ENCODE data around the gene MOCOS. TPM values are rescaled to one million over a fixed set of nuclear protein-coding genes. Genes with fewer than 3 reads are reported as not detected.
"Not testable (repeated sequence)": the region's sequence is repeated elsewhere in the genome, so short reads cannot be mapped to it uniquely, and the experiment has no call there.

The MOCOS gene
- total and polyA plus RNA-seq, 3 experiments from 2014 or later, result 0.04 to 0.13 (median 0.07) TPM

DNA sequence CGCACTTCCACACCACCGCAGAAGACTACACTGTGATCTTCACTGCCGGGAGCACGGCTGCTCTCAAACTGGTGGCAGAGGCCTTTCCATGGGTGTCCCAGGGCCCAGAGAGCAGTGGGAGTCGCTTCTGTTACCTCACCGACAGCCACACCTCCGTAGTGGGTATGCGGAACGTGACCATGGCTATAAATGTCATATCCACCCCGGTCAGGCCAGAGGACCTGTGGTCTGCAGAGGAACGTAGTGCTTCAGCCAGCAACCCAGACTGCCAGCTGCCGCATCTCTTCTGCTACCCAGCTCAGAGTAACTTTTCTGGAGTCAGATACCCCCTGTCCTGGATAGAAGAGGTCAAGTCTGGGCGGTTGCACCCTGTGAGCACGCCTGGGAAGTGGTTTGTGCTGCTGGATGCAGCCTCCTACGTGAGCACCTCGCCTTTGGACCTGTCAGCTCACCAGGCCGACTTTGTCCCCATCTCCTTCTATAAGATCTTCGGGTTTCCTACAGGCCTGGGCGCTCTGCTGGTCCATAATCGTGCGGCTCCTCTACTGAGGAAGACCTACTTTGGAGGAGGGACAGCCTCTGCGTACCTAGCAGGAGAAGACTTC is 12.5 kb downstream of the MOCOS start:
- no peak overlapping the region for H3K4me3 ChIP-seq (ENCODE audit: low read length)
- H3K4me3 Mint-ChIP-seq, result no peak overlapping the region
- no peak for DNase-seq
- no peaks in the 10 kb centered on the region for H3K9me3 ChIP-seq (ENCODE audit: low read length)
- no peaks in the 10 kb centered on the region for H3K4me1 ChIP-seq (ENCODE audit: insufficient read depth, low read length)
- peaks cover 2 to 3% of the 10 kb centered on the region in 2 donors for H3K27me3 Mint-ChIP-seq
- ChIA-PET POLR2A (no interaction called here), CTCF (no interaction called here)
- H3K36me3 ChIP-seq (ENCODE audit: insufficient read depth, low read length), result no peaks in the 10 kb centered on the region
- H3K27ac Mint-ChIP-seq, result no peak overlapping the region
- H3K27ac ChIP-seq (ENCODE audit: low read depth, low read length), result no peak overlapping the region
- no peaks in the 10 kb centered on the region for H3K4me1 Mint-ChIP-seq
- no peaks in the 10 kb centered on the region for H3K9me3 Mint-ChIP-seq
- no peaks in the 10 kb centered on the region for H3K36me3 Mint-ChIP-seq
- no peaks in the 10 kb centered on the region for H3K27me3 ChIP-seq (ENCODE audit: insufficient read depth, low read length, poor library complexity, severe bottlenecking)

DNA sequence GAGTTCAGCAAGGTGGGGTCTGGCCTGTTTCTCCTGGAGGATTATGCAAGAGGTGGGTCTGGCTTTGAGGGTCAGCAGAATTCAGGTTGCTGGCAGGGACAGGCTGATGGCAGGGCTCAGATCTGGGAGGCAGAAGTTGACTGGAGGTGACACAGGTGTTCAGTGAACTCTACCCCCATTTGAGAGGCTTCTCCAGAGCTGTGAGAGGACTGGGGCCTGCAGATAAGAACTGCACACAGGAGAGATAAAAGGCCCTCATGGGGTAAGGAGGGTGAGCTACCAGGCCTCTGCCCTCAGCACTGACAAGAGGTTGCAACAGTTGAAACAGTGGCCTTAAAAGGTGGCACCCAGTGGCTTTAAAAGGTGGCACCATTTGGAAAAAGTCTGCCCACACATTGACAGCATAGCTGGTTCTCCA is 13.1 kb downstream of the MOCOS start:
- DNase-seq, result no peak
- Histone ChIP-seq H3K36me3 (ENCODE audit: insufficient read depth, low read length) (no peaks in the 10 kb centered on the region), H3K4me1 (ENCODE audit: insufficient read depth, low read length) (no peaks in the 10 kb centered on the region), H3K4me3 (ENCODE audit: low read length) (no peak overlapping the region), H3K9me3 (ENCODE audit: low read length) (no peaks in the 10 kb centered on the region), H3K27me3 (ENCODE audit: insufficient read depth, low read length, poor library complexity, severe bottlenecking) (no peaks in the 10 kb centered on the region), H3K27ac (ENCODE audit: low read depth, low read length) (no peak overlapping the region)
- ChIA-PET POLR2A (no interaction called here), CTCF (no interaction called here)
- peak overlapping the region in 1 of 8 donors; percentile 43 for H3K27ac Mint-ChIP-seq
- H3K4me1 Mint-ChIP-seq, result no peaks in the 10 kb centered on the region
- H3K36me3 Mint-ChIP-seq, result no peaks in the 10 kb centered on the region
- peaks cover 2 to 3% of the 10 kb centered on the region in 2 donors for H3K27me3 Mint-ChIP-seq
- no peaks in the 10 kb centered on the region for H3K9me3 Mint-ChIP-seq
- H3K4me3 Mint-ChIP-seq, result no peak overlapping the region

DNA sequence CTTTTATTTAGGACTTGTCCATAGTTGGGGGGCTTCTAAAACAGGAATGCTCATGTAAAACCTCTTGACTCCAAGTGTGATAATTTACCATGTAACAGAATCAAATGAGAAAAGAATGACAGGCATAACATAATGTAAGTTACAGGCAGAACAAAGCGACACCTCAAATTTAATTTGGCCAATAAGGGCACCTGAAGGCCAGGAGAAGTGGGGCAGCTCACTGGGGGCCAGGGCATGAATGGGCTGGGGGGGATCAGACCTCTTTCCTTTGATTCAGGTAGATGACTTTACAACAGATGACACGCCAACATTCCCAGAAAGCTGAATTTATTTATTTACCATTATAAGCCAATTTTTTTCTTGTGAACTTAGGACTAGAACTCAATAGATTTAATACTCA is 14.5 kb downstream of the MOCOS start:
- no peak overlapping the region for H3K4me3 ChIP-seq (ENCODE audit: low read length)
- Mint-ChIP-seq H3K9me3 (no peaks in the 10 kb centered on the region), H3K36me3 (no peaks in the 10 kb centered on the region), H3K4me1 (no peaks in the 10 kb centered on the region), H3K27me3 (peaks cover 0 to 3% of the 10 kb centered on the region in 2 donors), H3K27ac (no peak overlapping the region), H3K4me3 (no peak overlapping the region)
- no peak for DNase-seq
- POLR2A ChIA-PET, result no interaction called here
- H3K27ac ChIP-seq (ENCODE audit: low read depth, low read length), result no peak overlapping the region
- no peaks in the 10 kb centered on the region for H3K36me3 ChIP-seq (ENCODE audit: insufficient read depth, low read length)
- H3K27me3 ChIP-seq (ENCODE audit: insufficient read depth, low read length, poor library complexity, severe bottlenecking), result no peaks in the 10 kb centered on the region
- no peaks in the 10 kb centered on the region for H3K4me1 ChIP-seq (ENCODE audit: insufficient read depth, low read length)
- H3K9me3 ChIP-seq (ENCODE audit: low read length), result no peaks in the 10 kb centered on the region
- CTCF ChIA-PET, result no interaction called here

- H3K4me3 Mint-ChIP-seq, result no peak overlapping the region
- H3K4me3 ChIP-seq (ENCODE audit: low read length), result no peak overlapping the region
- peaks cover 0 to 3% of the 10 kb centered on the region in 2 donors for H3K27me3 Mint-ChIP-seq
- no peak overlapping the region for H3K27ac Mint-ChIP-seq
- POLR2A ChIA-PET, result no interaction called here
- H3K4me1 ChIP-seq (ENCODE audit: insufficient read depth, low read length), result no peaks in the 10 kb centered on the region
- no peaks in the 10 kb centered on the region for H3K36me3 Mint-ChIP-seq
- H3K27ac ChIP-seq (ENCODE audit: low read depth, low read length), result no peak overlapping the region
- H3K4me1 Mint-ChIP-seq, result no peaks in the 10 kb centered on the region
- H3K9me3 Mint-ChIP-seq, result no peaks in the 10 kb centered on the region
- DNase-seq, result no peak
- H3K27me3 ChIP-seq (ENCODE audit: insufficient read depth, low read length, poor library complexity, severe bottlenecking), result no peaks in the 10 kb centered on the region
- no peaks in the 10 kb centered on the region for H3K9me3 ChIP-seq (ENCODE audit: low read length)
- CTCF ChIA-PET, result no interaction called here
- H3K36me3 ChIP-seq (ENCODE audit: insufficient read depth, low read length), result no peaks in the 10 kb centered on the region
Observed at GRCh38 chr18:36203360-36203895, 16.1 kb downstream of the MOCOS start.

- DNase-seq, result no peak
- Mint-ChIP-seq H3K27me3 (peaks cover 0 to 8% of the 10 kb centered on the region in 2 donors), H3K4me3 (no peak overlapping the region), H3K4me1 (no peaks in the 10 kb centered on the region), H3K27ac (no peak overlapping the region), H3K36me3 (no peaks in the 10 kb centered on the region), H3K9me3 (no peaks in the 10 kb centered on the region)
- Histone ChIP-seq H3K4me3 (ENCODE audit: low read length) (no peak overlapping the region), H3K9me3 (ENCODE audit: low read length) (no peaks in the 10 kb centered on the region), H3K36me3 (ENCODE audit: insufficient read depth, low read length) (no peaks in the 10 kb centered on the region), H3K27me3 (ENCODE audit: insufficient read depth, low read length, poor library complexity, severe bottlenecking) (no peaks in the 10 kb centered on the region), H3K27ac (ENCODE audit: low read depth, low read length) (no peak overlapping the region), H3K4me1 (ENCODE audit: insufficient read depth, low read length) (no peaks in the 10 kb centered on the region)
- ChIA-PET CTCF (no interaction called here), POLR2A (no interaction called here)
Observed at GRCh38 chr18:36205166-36205565, 17.9 kb downstream of the MOCOS start.

DNA sequence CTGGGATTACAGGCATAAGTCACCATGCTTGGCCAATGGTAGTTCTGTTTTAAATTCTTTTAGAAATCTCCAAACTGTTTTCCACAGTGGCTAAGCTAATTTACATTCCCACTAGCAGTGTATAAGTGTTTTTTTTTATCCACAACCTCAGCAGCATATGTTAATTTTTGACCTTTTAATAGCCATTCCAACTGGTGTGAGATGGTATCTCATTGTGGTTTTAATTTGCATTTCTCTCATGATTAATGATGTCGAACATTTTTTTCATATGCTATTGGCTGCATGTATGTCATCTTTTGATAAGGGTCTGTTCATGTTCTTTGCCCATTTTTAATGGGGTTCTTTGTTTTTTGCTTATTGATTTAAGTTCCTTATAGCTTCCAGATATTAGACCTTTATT is 20.0 kb downstream of the MOCOS start:
- H3K4me1 Mint-ChIP-seq, result no peaks in the 10 kb centered on the region
- H3K36me3 ChIP-seq (ENCODE audit: insufficient read depth, low read length), result no peaks in the 10 kb centered on the region
- no peak for DNase-seq
- no peak overlapping the region for H3K27ac Mint-ChIP-seq
- H3K4me3 Mint-ChIP-seq, result no peak overlapping the region
- H3K4me3 ChIP-seq (ENCODE audit: low read length), result no peak overlapping the region
- ChIA-PET CTCF (no interaction called here), POLR2A (no interaction called here)
- no peaks in the 10 kb centered on the region for H3K36me3 Mint-ChIP-seq
- peaks cover 2 to 16% of the 10 kb centered on the region in 2 donors for H3K27me3 Mint-ChIP-seq
- no peaks in the 10 kb centered on the region for H3K4me1 ChIP-seq (ENCODE audit: insufficient read depth, low read length)
- no peak overlapping the region for H3K27ac ChIP-seq (ENCODE audit: low read depth, low read length)
- H3K9me3 ChIP-seq (ENCODE audit: low read length), result no peaks in the 10 kb centered on the region
- peaks cover 0 to 2% (median 0%) of the 10 kb centered on the region in 5 donors for H3K9me3 Mint-ChIP-seq
- H3K27me3 ChIP-seq (ENCODE audit: insufficient read depth, low read length, poor library complexity, severe bottlenecking), result no peaks in the 10 kb centered on the region

GRCh38 chr18:36207969-36208368 is 20.7 kb downstream of the MOCOS start:
- CTCF ChIA-PET; H3K4me1 ChIP-seq (ENCODE audit: insufficient read depth, low read length); H3K4me3 Mint-ChIP-seq; H3K9me3 ChIP-seq (ENCODE audit: low read length); H3K27ac ChIP-seq (ENCODE audit: low read depth, low read length); H3K4me3 ChIP-seq (ENCODE audit: low read length); H3K36me3 Mint-ChIP-seq; H3K27ac Mint-ChIP-seq; DNase-seq; H3K9me3 Mint-ChIP-seq; H3K27me3 ChIP-seq (ENCODE audit: insufficient read depth, low read length, poor library complexity, severe bottlenecking); H3K4me1 Mint-ChIP-seq; POLR2A ChIA-PET; H3K36me3 ChIP-seq (ENCODE audit: insufficient read depth, low read length): not testable (repeated sequence)
- H3K27me3 Mint-ChIP-seq, result peaks cover 2 to 16% of the 10 kb centered on the region in 2 donors

DNA sequence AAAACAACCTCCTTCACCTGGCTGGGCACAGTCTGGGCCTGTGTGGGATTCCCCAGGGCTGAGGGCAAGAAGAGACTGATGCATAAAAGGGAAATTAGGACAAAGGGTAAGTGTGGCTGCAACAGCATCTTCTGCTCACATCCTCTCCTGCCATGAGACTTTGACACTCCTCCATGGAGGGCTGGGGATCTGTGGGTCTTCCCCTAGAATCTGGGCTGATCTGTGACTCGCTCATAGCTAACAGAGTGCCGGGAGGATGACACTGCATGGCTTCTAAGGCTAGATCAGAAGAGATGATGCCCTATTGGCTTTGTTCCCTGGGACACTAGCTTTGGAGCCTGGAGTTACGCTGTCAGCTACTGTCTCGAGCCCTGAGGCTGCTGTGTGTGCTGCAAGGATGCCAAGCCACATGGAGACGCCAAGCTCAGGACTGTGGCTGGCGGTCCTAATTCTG is 24.3 kb downstream of the MOCOS start:
- H3K9me3 ChIP-seq (ENCODE audit: low read length), result no peaks in the 10 kb centered on the region
- H3K4me1 Mint-ChIP-seq, result no peaks in the 10 kb centered on the region
- no peaks in the 10 kb centered on the region for H3K27me3 ChIP-seq (ENCODE audit: insufficient read depth, low read length, poor library complexity, severe bottlenecking)
- H3K27ac ChIP-seq (ENCODE audit: low read depth, low read length), result no peak overlapping the region
- no peak overlapping the region for H3K27ac Mint-ChIP-seq
- H3K36me3 ChIP-seq (ENCODE audit: insufficient read depth, low read length), result no peaks in the 10 kb centered on the region
- H3K36me3 Mint-ChIP-seq, result no peaks in the 10 kb centered on the region
- ChIA-PET POLR2A (no interaction called here), CTCF (no interaction called here)
- H3K9me3 Mint-ChIP-seq, result peaks cover 0 to 2% (median 0%) of the 10 kb centered on the region in 5 donors
- DNase-seq, result no peak
- peaks cover 9 to 22% of the 10 kb centered on the region in 2 donors for H3K27me3 Mint-ChIP-seq
- H3K4me3 ChIP-seq (ENCODE audit: low read length), result no peak overlapping the region
- H3K4me1 ChIP-seq (ENCODE audit: insufficient read depth, low read length), result no peaks in the 10 kb centered on the region
- no peak overlapping the region for H3K4me3 Mint-ChIP-seq

Measured in CD8-positive, alpha-beta memory T cell (primary cell).